Coronary artery (tissue), 2 donors: ENCODE data around the gene TMED7.

Experiments
- DNase-seq: peaks from one replicate; pipeline ENCODE4 v3.0.0-alpha.2; 2017; ENCODE audit warnings: low spot score
- H3K27ac ChIP-seq, 2 donors: fragments of 200-600 bp; sonication (generic); one replicate each; pipeline ENCODE4 v1.5.1; 2016 to 2019
- H3K4me3 ChIP-seq: fragments of 200-600 bp; sonication (generic); 2 replicates; pipeline ENCODE4 v1.5.1; 2016; ENCODE audit warnings: mild to moderate bottlenecking, moderate library complexity
- CTCF ChIP-seq: fragments of 200-600 bp; sonication (generic); IDR thresholded peaks from one replicate; pipeline ENCODE4 v1.5.1; 2019; ENCODE audit warnings: antibody characterized with exemption

The TMED7 gene

GRCh38 chr5:115629903-115630302, 4.1 kb upstream of the TMED7 start:
- DNase-seq: no peak
- TF ChIP-seq CTCF: no peak
- no peak overlapping the region for H3K4me3 ChIP-seq
- H3K27ac ChIP-seq: no peak overlapping the region

GRCh38 chr5:115627295-115627865, 1.5 kb upstream of the TMED7 start:
- no peak overlapping the region for H3K27ac ChIP-seq
- TF ChIP-seq CTCF: no peak
- H3K4me3 ChIP-seq: no peak overlapping the region
- DNase-seq: no peak

- H3K27ac ChIP-seq: peak overlapping the region; percentile 64 to 89
- H3K4me3 ChIP-seq: peak overlapping the region; percentile 90
- TF ChIP-seq CTCF: no peak
- DNase-seq: no peak
Observed at GRCh38 chr5:115626445-115626823, 598 bp upstream of the TMED7 start.

GRCh38 chr5:115624994-115625393, 842 bp downstream of the TMED7 start:
- TF ChIP-seq CTCF: no peak

GRCh38 chr5:115623658-115624057, 2.2 kb downstream of the TMED7 start:
- TF ChIP-seq CTCF: no peak
- no peak for DNase-seq
- Histone ChIP-seq H3K4me3 (peak overlapping the region; percentile 90), H3K27ac (peak overlapping the region in 1 of 2 donors; percentile 94)

More at GRCh38 chr5:115624994-115625393, 842 bp downstream of the TMED7 start:
- Histone ChIP-seq H3K27ac (peak overlapping the region; percentile 94 to 97), H3K4me3 (peak overlapping the region; percentile 90)
- no peak for DNase-seq

- no peak for DNase-seq
- no peak overlapping the region for H3K4me3 ChIP-seq
- no peak for TF ChIP-seq CTCF
Observed at GRCh38 chr5:115621365-115621900, 4.4 kb downstream of the TMED7 start.

GRCh38 chr5:115616892-115617291, 8.9 kb downstream of the TMED7 start:
- Histone ChIP-seq H3K27ac (no peak overlapping the region), H3K4me3 (no peak overlapping the region)
- no peak for TF ChIP-seq CTCF
- no peak for DNase-seq

More at GRCh38 chr5:115621365-115621900, 4.4 kb downstream of the TMED7 start:
- no peak overlapping the region for H3K27ac ChIP-seq
